H1 (cell line): ENCODE data around the gene GPR37. TPM values are rescaled to one million over a fixed set of nuclear protein-coding genes. Genes with fewer than 3 reads are reported as not detected.

Experiments used
- CTCF ChIP-seq, 3 experiments: IDR thresholded peaks; 1 replicate in 2 of 3; 2 replicates in 1 of 3; pipeline versions ENCODE4 v1.5.1 to v1.6.1; 2011; ENCODE audit warnings: low read length in 3 of 3, mild to moderate bottlenecking in 3 of 3, inconsistent platforms in 2 of 3, low read depth in 1 of 3, moderate library complexity in 1 of 3; ENCODE audit not compliant: insufficient read depth in 1 of 3; ENCODE audit errors: control extremely low read depth in 1 of 3
- FOSL1 ChIP-seq: IDR thresholded peaks from 2 replicates; pipeline ENCODE4 v1.6.1; 2011; ENCODE audit warnings: mild to moderate bottlenecking, low read depth, low read length, moderate library complexity; ENCODE audit not compliant: insufficient read depth
- MAX ChIP-seq: IDR thresholded peaks from 2 replicates; pipeline ENCODE4 v1.6.1; 2012; ENCODE audit warnings: inconsistent platforms
- POLR2AphosphoS5 ChIP-seq: IDR thresholded peaks from 2 replicates; pipeline ENCODE4 v1.6.1; 2011; ENCODE audit warnings: low read depth, low read length
- SIX5 ChIP-seq: IDR thresholded peaks from 2 replicates; pipeline ENCODE4 v1.6.1; 2011; ENCODE audit warnings: mild to moderate bottlenecking, low read depth, low read length
- TAF7 ChIP-seq: optimal IDR thresholded peaks from 2 replicates; pipeline ENCODE3; 2011; ENCODE audit warnings: low read depth, mild to moderate bottlenecking, inconsistent platforms, low read length, moderate library complexity, borderline replicate concordance
- ZNF274 ChIP-seq: IDR thresholded peaks from 2 replicates; pipeline ENCODE4 v1.7.0; 2012; ENCODE audit warnings: low read length, borderline replicate concordance; ENCODE audit errors: extremely low read depth
- polyA plus RNA-seq, 7 experiments: library from polyadenylated mRNA; depleted of rRNA in 3 of 7; stranded (reverse) in 5 of 7; unstranded in 2 of 7; fragments of >200 nt in 5 of 7; fragments of 200-250 nt in 2 of 7; gene quantifications; 1 replicate in 5 of 7; 2 replicates in 1 of 7; 4 replicates in 1 of 7; pipeline versions ENCODE4 v1.2.1 to v1.2.3, GENCODE V29; 2011 to 2013; ENCODE audit warnings: missing spikeins in 2 of 7, mixed read lengths in 2 of 7
- total RNA-seq: library from RNA; stranded (reverse); fragmentation: NEBNext Ultra II Directional; extraction: Animal tissue kit (Norgen Biotek cat#: 25700); gene quantifications from 2 replicates; pipeline ENCODE4 v1.2.1, GENCODE V29; 2021

GPR37 gene
- total and polyA plus RNA-seq, 2 of the 8 experiments (the other 6 are each of a cell fraction or from before 2014, with no cell fraction given), result 1.5 to 17.4 TPM

GRCh38 chr7:124813994-124814798 lies 48.6 kb upstream of the GPR37 start (continued):
- TF ChIP-seq FOSL1, result no peak
- no peak for TF ChIP-seq CTCF (IDR thresholded peaks at IDR 0.05; ENCODE audit: control extremely low read depth in 1 of 3, insufficient read depth in 1 of 3, low read depth in 1 of 3, low read length in 3 of 3)
- TF ChIP-seq SIX5, result no peak
- no peak for TF ChIP-seq TAF7
- no peak for TF ChIP-seq ZNF274
- TF ChIP-seq POLR2AphosphoS5, result no peak
- TF ChIP-seq MAX, result no peak
